T1000 (cell line): Measurements from ENCODE around the gene COX6B1.
"Not testable (repeated sequence)": the region's sequence is repeated elsewhere in the genome, so short reads cannot be mapped to it uniquely, and the experiment has no call there.

Source experiments
- DNase-seq: peaks from one replicate; lab custom pipeline; 2025; ENCODE audit warnings: mixed read lengths; lab: John Stamatoyannopoulos, UW

COX6B1 gene

GRCh38 chr19:35648017-35648961, at the start of gene COX6B1:
COX6B1 (plus strand) TSS chr19:35648323; CDS start chr19:35651244, 2,921 bp downstream.
- DNase-seq, result peak; percentile 89

GRCh38 chr19:35601971-35602370, 46.2 kb upstream of the COX6B1 start:
- no peak for DNase-seq

GRCh38 chr19:35604436-35604835, 43.7 kb upstream of the COX6B1 start:
- not testable (repeated sequence) for DNase-seq

GRCh38 chr19:35607170-35607569, 41.0 kb upstream of the COX6B1 start:
- not testable (repeated sequence) for DNase-seq

GRCh38 chr19:35607661-35608060, 40.5 kb upstream of the COX6B1 start:
- no peak for DNase-seq

GRCh38 chr19:35608251-35608650, 39.9 kb upstream of the COX6B1 start:
- no peak for DNase-seq

GRCh38 chr19:35609851-35610353, 38.2 kb upstream of the COX6B1 start:
- DNase-seq, result no peak

GRCh38 chr19:35612224-35612558, 35.9 kb upstream of the COX6B1 start:
- DNase-seq, result no peak

- DNase-seq, result peak; percentile 88
Measured at GRCh38 chr19:35612559-35613321, 35.4 kb upstream of the COX6B1 start, which contains the start of gene HAUS5. HAUS5 (plus strand) TSS chr19:35612735; CDS start chr19:35612795, 60 bp downstream.

- DNase-seq, result no peak
Measured at GRCh38 chr19:35613574-35613973, 34.5 kb upstream of the COX6B1 start.

GRCh38 chr19:35615036-35615435, 33.1 kb upstream of the COX6B1 start:
- no peak for DNase-seq

GRCh38 chr19:35618857-35619256, 29.3 kb upstream of the COX6B1 start:
- DNase-seq, result no peak

- DNase-seq, result no peak
Measured at GRCh38 chr19:35619290-35619923, 28.7 kb upstream of the COX6B1 start.

GRCh38 chr19:35620001-35620400, 28.1 kb upstream of the COX6B1 start:
- no peak for DNase-seq

- DNase-seq, result no peak
Measured at GRCh38 chr19:35621708-35622107, 26.4 kb upstream of the COX6B1 start.

GRCh38 chr19:35622750-35623149, 25.4 kb upstream of the COX6B1 start:
- no peak for DNase-seq

- DNase-seq, result no peak
Measured at GRCh38 chr19:35623327-35624010, 24.7 kb upstream of the COX6B1 start.

GRCh38 chr19:35628264-35628564, 19.9 kb upstream of the COX6B1 start:
- no peak for DNase-seq

- peak; percentile 97 for DNase-seq
Measured at GRCh38 chr19:35628565-35629331, 19.4 kb upstream of the COX6B1 start, which contains the start of gene RBM42. RBM42 (plus strand) TSS chr19:35629036; CDS start chr19:35629154, 118 bp downstream.

- no peak for DNase-seq
Measured at GRCh38 chr19:35629332-35629633, 18.8 kb upstream of the COX6B1 start.
